Astrocyte (in vitro differentiated cells and primary cell): ENCODE measurements around the gene TRIM47. TPM values are rescaled to one million over a fixed set of nuclear protein-coding genes. Genes with fewer than 3 reads are reported as not detected.

Experiments used
- DNase-seq: peaks from one replicate; pipeline ENCODE4 v3.0.0-alpha.2; 2010; ENCODE audit warnings: low read depth
- FAIRE-seq: peaks from 2 replicates; lab custom pipeline; 2011; peaks lifted over from hg19 to GRCh38; lab: Jason Lieb, UNC
- H2AFZ ChIP-seq: 2 replicates; pipeline ENCODE4 v1.6.0; 2012; ENCODE audit warnings: low read depth, low read length, inconsistent platforms
- H3K27ac ChIP-seq: 2 replicates; pipeline ENCODE4 v1.5.1; 2011; ENCODE audit warnings: low read depth, low read length, inconsistent platforms
- H3K27me3 ChIP-seq: 2 replicates; pipeline ENCODE4 v1.6.0; 2011; ENCODE audit warnings: low read length, inconsistent platforms; ENCODE audit not compliant: insufficient read depth
- H3K36me3 ChIP-seq: 2 replicates; pipeline ENCODE4 v1.5.1; 2011; ENCODE audit warnings: low read length, inconsistent platforms; ENCODE audit not compliant: insufficient read depth
- H3K4me1 ChIP-seq: 2 replicates; pipeline ENCODE4 v1.5.1; 2011; ENCODE audit warnings: low read length, inconsistent platforms; ENCODE audit not compliant: insufficient read depth
- H3K4me2 ChIP-seq: 2 replicates; pipeline ENCODE4 v1.6.0; 2012; ENCODE audit warnings: low read length, inconsistent platforms
- H3K4me3 ChIP-seq: 2 replicates; pipeline ENCODE4 v1.5.1; 2011; ENCODE audit warnings: low read depth, mild to moderate bottlenecking, low read length, inconsistent platforms; ENCODE audit not compliant: insufficient read depth
- H3K79me2 ChIP-seq: 2 replicates; pipeline ENCODE4 v1.6.0; 2012; ENCODE audit warnings: mild to moderate bottlenecking, low read length, inconsistent platforms; ENCODE audit not compliant: insufficient read depth
- H3K9ac ChIP-seq: 2 replicates; pipeline ENCODE4 v1.6.0; 2012; ENCODE audit warnings: mild to moderate bottlenecking, low read length, inconsistent platforms
- H3K9me3 ChIP-seq: 2 replicates; pipeline ENCODE4 v1.5.1; 2012; ENCODE audit warnings: low read depth, mild to moderate bottlenecking, low read length, inconsistent platforms; ENCODE audit not compliant: insufficient read depth
- H4K20me1 ChIP-seq: 2 replicates; pipeline ENCODE4 v1.6.0; 2012; ENCODE audit warnings: low read length, inconsistent platforms; ENCODE audit not compliant: insufficient read depth
- H3K27ac Mint-ChIP-seq: one replicate; pipeline ENCODE4 v1.8.0; 2021; ENCODE audit warnings: mild to moderate bottlenecking, mixed read lengths; ENCODE audit not compliant: unreplicated experiment
- H3K27me3 Mint-ChIP-seq: one replicate; pipeline ENCODE4 v1.8.0; 2021; ENCODE audit warnings: low read depth, mixed read lengths; ENCODE audit not compliant: unreplicated experiment
- H3K36me3 Mint-ChIP-seq: one replicate; pipeline ENCODE4 v1.8.0; 2021; ENCODE audit warnings: low read depth, mixed read lengths; ENCODE audit not compliant: unreplicated experiment
- H3K4me1 Mint-ChIP-seq: one replicate; pipeline ENCODE4 v1.8.0; 2021; ENCODE audit warnings: low read depth, mixed read lengths; ENCODE audit not compliant: unreplicated experiment
- H3K4me3 Mint-ChIP-seq: one replicate; pipeline ENCODE4 v1.8.0; 2021; ENCODE audit warnings: mild to moderate bottlenecking, moderate library complexity, mixed read lengths; ENCODE audit not compliant: unreplicated experiment
- H3K9me3 Mint-ChIP-seq: one replicate; pipeline ENCODE4 v1.8.0; 2021; ENCODE audit warnings: mild to moderate bottlenecking, mixed read lengths; ENCODE audit not compliant: unreplicated experiment
- CTCF ChIP-seq: IDR thresholded peaks from 2 replicates; pipeline ENCODE4 v1.5.1; 2011; ENCODE audit warnings: low read depth, mild to moderate bottlenecking, inconsistent platforms, low read length, moderate library complexity; ENCODE audit not compliant: insufficient read depth
- EZH2 ChIP-seq: IDR thresholded peaks from 2 replicates; pipeline ENCODE4 v1.6.1; 2012; ENCODE audit warnings: mild to moderate bottlenecking, low read length, inconsistent platforms; ENCODE audit not compliant: insufficient read depth
- total RNA-seq: library from RNA; stranded (reverse); gene quantifications from 2 replicates; pipeline ENCODE4 v1.2.1, GENCODE V29; 2021

The TRIM47 gene
- total RNA-seq, 1 donor from 2014 or later = 5.9 TPM

GRCh38 chr17:75842963-75843576 lies 35.3 kb downstream of the TRIM47 start:
- Histone ChIP-seq H3K27me3 (no peaks in the 10 kb centered on the region), H3K9me3 (no peaks in the 10 kb centered on the region), H3K9ac (no peak overlapping the region), H3K79me2 (no peaks in the 10 kb centered on the region), H3K4me2 (no peak overlapping the region), H3K4me3 (no peak overlapping the region), H3K4me1 (peaks cover 7% of the 10 kb centered on the region), H2AFZ (no peak overlapping the region), H3K27ac (no peak overlapping the region), H3K36me3 (no peaks in the 10 kb centered on the region), H4K20me1 (peaks cover 2% of the 10 kb centered on the region)
- Mint-ChIP-seq H3K36me3 (peaks cover 4% of the 10 kb centered on the region), H3K27ac (no peak overlapping the region), H3K27me3 (peaks cover 2% of the 10 kb centered on the region), H3K9me3 (no peaks in the 10 kb centered on the region), H3K4me1 (peaks cover 6% of the 10 kb centered on the region), H3K4me3 (no peak overlapping the region)
- FAIRE-seq (no peak), DNase-seq (no peak)
- TF ChIP-seq EZH2 (no peak), CTCF (no peak)

- Histone ChIP-seq H3K4me2 (no peak overlapping the region), H3K27me3 (no peaks in the 10 kb centered on the region), H3K9ac (no peak overlapping the region), H3K79me2 (no peaks in the 10 kb centered on the region), H3K9me3 (no peaks in the 10 kb centered on the region), H3K4me1 (peaks cover 7% of the 10 kb centered on the region), H2AFZ (no peak overlapping the region), H3K4me3 (no peak overlapping the region), H4K20me1 (no peaks in the 10 kb centered on the region), H3K27ac (no peak overlapping the region), H3K36me3 (no peaks in the 10 kb centered on the region)
- Mint-ChIP-seq H3K36me3 (peaks cover 5% of the 10 kb centered on the region), H3K4me3 (no peak overlapping the region), H3K4me1 (peaks cover 6% of the 10 kb centered on the region), H3K9me3 (no peaks in the 10 kb centered on the region), H3K27ac (no peak overlapping the region), H3K27me3 (peaks cover 2% of the 10 kb centered on the region)
- no peak for TF ChIP-seq EZH2
- no peak for TF ChIP-seq CTCF
- FAIRE-seq (no peak), DNase-seq (no peak)
These were observed 36.0 kb downstream of the TRIM47 start for GRCh38 chr17:75842411-75842810.

GRCh38 chr17:75840799-75841164 lies 37.6 kb downstream of the TRIM47 start:
- Histone ChIP-seq H4K20me1 (no peaks in the 10 kb centered on the region), H3K4me2 (no peak overlapping the region), H3K36me3 (no peaks in the 10 kb centered on the region), H3K9me3 (no peaks in the 10 kb centered on the region), H3K79me2 (no peaks in the 10 kb centered on the region), H3K4me3 (no peak overlapping the region), H3K4me1 (peaks cover 7% of the 10 kb centered on the region), H3K9ac (no peak overlapping the region), H2AFZ (no peak overlapping the region), H3K27me3 (no peaks in the 10 kb centered on the region), H3K27ac (no peak overlapping the region)
- H3K4me1 Mint-ChIP-seq = peaks cover 2% of the 10 kb centered on the region
- no peak for DNase-seq
- no peak overlapping the region for H3K4me3 Mint-ChIP-seq
- H3K27ac Mint-ChIP-seq = no peak overlapping the region
- no peak for FAIRE-seq
- TF ChIP-seq CTCF = no peak
- no peak for TF ChIP-seq EZH2
- peaks cover 3% of the 10 kb centered on the region for H3K27me3 Mint-ChIP-seq
- no peaks in the 10 kb centered on the region for H3K9me3 Mint-ChIP-seq
- peaks cover 2% of the 10 kb centered on the region for H3K36me3 Mint-ChIP-seq
